GM12891 (cell line): ENCODE measurements around the gene RPUSD2.

ENCODE experiments used
- PAX5 ChIP-seq: IDR thresholded peaks from 2 replicates; pipeline ENCODE4 v1.6.1; 2011; ENCODE audit warnings: low read length, moderate library complexity, mild to moderate bottlenecking; ENCODE audit not compliant: insufficient read depth, severe bottlenecking
- POLR2A ChIP-seq: IDR thresholded peaks from 2 replicates; pipeline ENCODE4 v1.6.1; 2011; ENCODE audit warnings: low read depth, low read length, control low read depth
- POLR2AphosphoS5 ChIP-seq: IDR thresholded peaks from 2 replicates; pipeline ENCODE4 v1.6.1; 2011; ENCODE audit warnings: low read depth, low read length, control low read depth
- POU2F2 ChIP-seq: IDR thresholded peaks from 2 replicates; pipeline ENCODE4 v1.6.1; 2011; ENCODE audit warnings: low read depth, mild to moderate bottlenecking, control low read depth, low read length, moderate library complexity
- SPI1 ChIP-seq: IDR thresholded peaks from 2 replicates; pipeline ENCODE4 v1.6.1; 2011; ENCODE audit warnings: low read depth, low read length, control low read depth
- TAF1 ChIP-seq: IDR thresholded peaks from 2 replicates; pipeline ENCODE4 v1.6.1; 2011; ENCODE audit warnings: low read depth, low read length, control low read depth

DNA sequence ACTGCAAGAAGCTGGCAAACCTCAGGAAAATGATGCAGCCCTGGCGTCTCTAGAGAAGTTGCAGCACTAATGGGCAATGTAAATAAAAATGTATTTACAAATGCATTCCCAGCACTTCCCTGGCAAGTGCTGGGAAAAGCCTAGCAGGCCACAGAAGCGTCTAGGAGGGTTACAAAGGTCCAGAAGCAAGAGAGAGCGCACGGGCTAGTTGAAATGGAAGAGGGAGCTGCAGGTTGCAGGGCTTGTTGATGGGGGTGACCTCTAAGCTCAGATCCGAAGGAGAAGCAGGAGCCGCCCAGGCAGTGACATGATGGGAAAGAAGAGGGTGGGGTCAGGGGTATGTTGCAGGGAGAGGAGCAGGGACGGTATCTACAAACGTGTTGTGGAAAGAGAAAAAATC is 22.3 kb downstream of the RPUSD2 start:
- TF ChIP-seq TAF1 (no peak), POLR2A (no peak), POU2F2 (no peak), POLR2AphosphoS5 (no peak), PAX5 (no peak), SPI1 (no peak)
